ENCODE results near the gene BCAS3.
A peak's percentile ranks its signal among the peaks of the same experiment; 100 is the strongest.

BCAS3 gene

DNA sequence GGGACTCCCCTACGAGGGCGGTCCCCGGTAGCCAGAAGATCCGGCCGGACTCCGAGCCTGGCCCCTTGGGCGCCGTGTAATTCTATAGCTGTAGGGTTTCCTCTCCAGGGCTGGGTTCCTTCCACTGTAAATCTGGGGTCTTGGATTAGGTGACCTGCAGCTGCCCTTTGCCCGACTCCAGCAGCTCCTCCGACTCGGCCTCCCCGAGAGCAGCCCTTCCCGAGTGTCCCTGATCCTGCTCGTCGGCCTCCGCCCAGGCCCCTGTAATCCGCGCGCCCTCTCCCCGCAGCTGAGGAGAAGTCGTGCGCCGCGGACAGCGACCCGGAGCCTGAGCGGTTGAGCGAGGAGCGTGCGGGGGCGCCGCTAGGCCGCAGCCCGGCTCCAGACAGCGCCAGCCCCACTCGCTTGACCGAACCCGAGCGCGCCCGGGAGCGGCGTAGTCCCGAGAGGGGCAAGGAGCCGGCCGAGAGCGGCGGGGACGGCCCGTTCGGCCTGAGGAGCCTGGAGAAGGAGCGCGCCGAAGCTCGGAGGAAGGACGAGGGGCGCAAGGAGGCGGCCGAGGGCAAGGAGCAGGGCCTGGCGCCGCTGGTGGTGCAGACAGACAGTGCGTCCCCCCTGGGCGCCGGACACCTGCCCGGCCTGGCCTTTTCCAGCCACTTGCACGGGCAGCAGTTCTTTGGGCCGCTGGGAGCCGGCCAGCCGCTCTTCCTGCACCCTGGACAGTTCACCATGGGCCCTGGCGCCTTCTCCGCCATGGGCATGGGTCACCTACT, 727.4 kb downstream of the BCAS3 start:
- no peak for DNase-seq

GRCh38 chr17:61405686-61406536, 728.3 kb downstream of the BCAS3 start:
- no peak for DNase-seq

- no peak for DNase-seq
These were observed 728.8 kb downstream of the BCAS3 start for GRCh38 chr17:61406537-61406845.

- no peak for DNase-seq
These were observed 729.6 kb downstream of the BCAS3 start for GRCh38 chr17:61406971-61407911.

DNA sequence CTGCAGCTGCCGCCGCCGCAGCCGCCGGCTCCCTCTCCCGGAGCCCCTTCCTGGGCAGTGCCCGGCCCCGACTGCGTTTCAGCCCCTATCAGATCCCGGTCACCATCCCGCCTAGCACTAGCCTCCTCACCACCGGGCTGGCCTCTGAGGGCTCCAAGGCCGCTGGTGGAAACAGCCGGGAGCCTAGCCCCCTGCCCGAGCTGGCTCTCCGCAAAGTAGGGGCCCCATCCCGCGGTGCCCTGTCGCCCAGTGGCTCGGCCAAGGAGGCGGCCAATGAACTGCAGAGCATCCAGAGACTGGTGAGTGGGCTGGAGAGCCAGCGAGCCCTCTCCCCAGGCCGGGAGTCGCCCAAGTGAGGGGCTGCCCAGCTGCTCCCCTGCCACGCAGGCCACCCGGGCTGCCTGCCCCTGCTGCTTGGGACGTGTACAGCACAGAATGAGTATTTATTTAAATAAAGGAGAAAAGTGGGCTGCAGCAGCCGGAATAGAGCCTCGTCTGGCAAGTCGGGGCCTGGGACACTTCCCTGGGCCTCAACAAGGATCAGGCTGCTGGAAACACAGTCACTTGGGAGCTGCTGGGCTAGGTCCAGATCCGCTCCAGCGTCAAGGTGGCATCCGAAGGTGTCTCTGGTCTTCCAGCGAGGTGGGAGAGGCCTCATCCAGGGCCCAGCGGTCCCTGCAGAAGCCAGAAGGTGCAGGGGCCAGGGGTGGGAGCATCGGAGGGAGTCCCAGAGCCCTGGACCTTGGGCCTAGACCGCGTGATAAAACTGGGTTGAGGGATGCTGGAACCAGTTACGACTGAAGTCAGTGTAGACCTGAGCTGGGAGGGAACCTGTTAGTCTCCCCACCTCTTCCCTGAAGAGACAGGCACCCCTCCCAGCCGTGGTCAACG, 730.7 kb downstream of the BCAS3 start:
- DNase-seq = no peak

- DNase-seq = peak; percentile 48 to 64
These were observed 731.9 kb downstream of the BCAS3 start for GRCh38 chr17:61409301-61410112.

GRCh38 chr17:61410141-61411010, 732.7 kb downstream of the BCAS3 start:
- DNase-seq = no peak

GRCh38 chr17:61411011-61411260, 733.3 kb downstream of the BCAS3 start:
- no peak for DNase-seq

- DNase-seq = peak in 1 of 2 experiments; percentile 26
These were observed 733.9 kb downstream of the BCAS3 start for GRCh38 chr17:61411261-61412142.

DNA sequence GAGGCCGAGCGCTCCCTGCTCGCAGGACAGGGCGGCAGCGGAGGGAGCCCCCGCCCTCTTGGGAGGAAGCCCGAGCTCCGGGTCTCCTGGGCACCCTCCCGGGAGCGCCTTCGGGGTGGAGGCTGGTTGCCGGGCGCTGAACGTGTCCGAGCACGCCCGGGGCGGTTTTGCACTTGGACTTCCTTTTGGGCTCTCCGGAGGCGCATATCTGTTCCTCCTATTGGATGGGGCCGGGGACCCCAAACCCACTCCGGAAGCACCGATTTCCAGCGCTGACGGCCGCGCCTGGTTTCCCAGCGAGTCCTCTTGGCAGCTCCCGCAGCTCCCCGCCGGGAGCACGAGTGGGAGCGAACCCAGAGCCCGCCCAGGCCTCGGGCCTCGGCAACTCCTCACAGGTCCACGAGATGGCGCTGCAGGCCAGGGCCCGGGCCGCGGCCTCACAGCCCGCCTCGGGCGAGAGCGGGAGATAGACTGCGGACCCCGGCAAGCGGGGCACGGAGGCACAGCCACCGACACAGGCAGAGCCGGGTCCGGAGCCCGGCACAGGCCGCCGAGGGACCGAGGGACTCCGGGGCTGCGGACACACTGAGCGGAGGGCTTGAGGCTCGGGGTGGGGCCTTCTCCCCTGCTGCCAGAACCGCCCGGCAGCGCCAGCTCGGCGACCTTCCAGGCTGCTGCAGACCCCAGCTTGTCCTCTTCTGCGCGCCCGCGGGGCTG, 734.6 kb downstream of the BCAS3 start:
- DNase-seq = peak; percentile 79 to 86

DNA sequence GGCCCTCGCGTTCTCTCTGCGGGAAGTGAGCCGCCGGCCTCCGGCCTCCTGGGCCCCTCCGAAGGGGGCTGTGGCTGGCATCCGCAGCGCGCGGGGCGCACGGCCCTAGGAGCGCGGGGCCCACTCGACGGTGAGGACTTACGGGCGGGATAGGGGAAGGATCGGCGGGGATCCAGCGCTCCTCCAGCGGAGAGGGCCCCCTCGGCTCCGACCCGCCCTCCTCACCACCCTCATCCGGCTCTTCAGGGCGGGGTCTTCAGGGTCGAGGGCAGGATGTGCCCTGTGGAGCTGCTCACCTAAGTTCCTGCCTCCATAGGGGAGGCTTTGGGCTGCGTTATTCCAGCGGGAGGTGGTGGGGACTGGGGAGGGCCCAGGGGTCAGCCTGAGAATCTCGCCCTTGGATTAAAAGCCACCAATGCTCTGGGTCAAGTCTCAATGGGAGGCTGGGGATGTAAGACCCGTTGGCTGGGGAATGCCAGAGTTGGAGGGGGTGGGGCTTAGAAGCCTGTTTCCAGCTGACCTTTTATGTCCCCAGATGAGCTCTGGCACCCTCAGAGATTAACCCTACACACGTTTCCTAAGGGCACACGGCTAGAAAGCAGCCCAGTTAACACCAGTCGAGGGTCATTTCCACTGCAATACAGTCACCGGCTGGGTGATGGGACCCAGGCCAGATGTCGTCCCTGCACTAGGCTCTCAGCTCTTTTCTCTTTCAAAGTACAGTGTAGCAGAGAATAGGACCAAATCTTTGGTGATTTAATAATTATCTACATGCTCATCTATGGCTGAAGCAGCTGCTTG, 735.4 kb downstream of the BCAS3 start:
- no peak for DNase-seq

DNA sequence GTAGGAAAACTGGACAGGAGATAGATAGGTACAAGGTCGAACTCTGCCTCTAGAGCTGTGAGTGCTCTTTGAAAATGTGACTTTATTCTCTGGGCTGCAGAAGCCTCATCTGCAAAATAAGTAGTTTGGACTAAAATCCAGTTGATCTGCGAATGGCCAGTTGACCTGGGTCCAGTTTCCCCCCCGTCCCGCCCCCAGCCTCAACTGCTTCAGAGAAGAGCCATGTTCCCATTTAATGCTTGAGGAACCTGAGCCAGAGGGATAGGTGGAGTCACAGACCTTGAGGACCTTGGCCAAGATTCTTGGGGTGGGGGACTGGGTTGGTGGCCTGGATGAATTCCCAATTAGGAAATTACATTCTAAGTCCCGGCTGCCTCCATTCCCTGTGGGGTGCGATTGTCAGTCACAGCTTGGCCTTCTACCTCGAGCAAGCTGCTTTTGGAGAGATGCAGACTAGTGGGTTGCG, 736.0 kb downstream of the BCAS3 start:
- no peak for DNase-seq

DNA sequence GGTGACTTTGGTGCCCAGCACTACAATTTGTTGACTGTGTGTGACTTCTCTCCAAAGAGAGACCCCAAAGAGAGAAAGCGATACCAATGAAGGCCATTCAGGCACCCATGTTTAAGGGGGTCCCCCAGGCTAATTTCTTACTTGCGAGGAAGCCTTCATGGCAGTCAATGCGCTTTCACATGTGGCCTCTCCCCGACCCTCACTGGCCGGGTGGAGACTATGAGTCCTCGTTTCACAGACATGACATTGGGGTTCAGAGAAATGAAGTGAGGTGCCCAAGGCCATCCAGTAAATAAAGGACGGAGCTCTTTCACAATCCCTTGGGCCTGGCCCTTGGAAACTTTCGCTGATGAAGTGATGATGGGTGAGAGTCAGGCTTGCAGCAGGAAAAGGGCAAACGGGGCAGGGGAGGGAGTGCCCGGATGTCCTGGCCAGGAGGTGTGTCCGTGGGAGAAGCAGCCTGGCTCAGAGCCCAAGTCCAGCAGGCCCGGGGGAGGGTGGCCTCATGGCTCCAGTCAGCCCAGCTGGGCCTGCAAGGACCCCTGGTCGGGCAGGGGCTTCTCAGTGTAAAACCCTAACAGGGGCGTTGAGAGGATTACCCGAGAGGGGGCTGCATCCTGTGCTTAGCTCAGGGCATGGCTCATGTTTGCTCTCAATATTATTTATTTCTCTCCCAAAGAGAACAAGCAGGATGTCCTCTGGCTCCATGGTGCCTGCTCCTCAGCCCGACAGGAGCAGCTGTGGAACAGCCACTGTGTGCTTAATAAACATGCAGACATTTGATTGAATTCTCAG, 736.7 kb downstream of the BCAS3 start:
- DNase-seq = no peak

DNA sequence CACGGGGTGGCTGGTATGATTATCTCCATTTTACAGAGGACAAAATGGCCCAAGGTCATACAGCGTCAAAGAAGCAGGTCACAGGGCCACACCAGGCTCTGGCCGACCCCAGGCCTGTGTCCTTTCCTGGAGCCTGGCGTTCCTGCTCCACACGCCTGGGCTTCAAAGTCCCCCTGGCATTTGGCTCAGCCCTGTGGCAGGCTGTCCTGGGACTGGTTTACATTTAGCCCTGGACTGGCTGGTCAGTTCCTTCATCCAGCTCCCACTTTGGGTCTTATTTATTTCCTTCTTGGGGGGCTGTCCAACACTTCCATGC, 737.2 kb downstream of the BCAS3 start:
- no peak for DNase-seq

- no peak for DNase-seq
These were observed 737.9 kb downstream of the BCAS3 start for GRCh38 chr17:61415374-61416210.

- no peak for DNase-seq
These were observed 738.5 kb downstream of the BCAS3 start for GRCh38 chr17:61416211-61416539.
